Measurements from ENCODE around the gene METTL27.

The METTL27 gene

DNA sequence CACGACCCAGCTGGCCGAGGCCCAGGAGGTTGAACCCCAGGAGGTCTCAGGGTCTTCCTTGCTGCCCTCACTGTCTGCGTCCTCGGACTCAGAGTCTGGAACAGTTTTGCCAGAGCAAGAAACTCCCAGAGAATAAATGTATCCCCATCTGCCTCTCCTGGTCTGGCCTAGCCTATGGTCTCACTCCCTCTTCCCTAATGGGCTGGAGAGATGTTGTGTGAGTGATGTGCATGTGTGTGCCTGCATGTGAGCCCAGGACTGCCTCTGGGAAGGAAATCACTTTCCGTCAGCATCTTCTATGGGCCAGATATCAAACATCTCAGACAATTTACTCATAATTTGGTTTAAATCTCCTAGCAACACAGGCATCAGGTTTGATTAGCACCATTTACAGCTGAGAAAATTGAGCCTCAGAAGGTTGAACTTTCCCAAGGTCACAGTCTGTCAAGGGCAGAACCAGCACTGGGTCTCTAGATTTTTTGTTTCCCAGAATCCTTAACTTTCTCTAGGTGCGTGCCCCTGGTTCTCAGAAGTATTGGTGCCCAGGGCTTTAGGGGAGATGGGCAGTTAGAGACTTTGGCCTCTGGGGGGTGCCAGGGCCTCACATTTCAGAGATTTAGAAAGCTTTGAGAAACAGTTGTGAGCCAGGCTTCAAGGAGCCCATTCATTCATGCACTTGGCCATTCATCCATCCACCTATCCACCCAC lies 23.6 kb upstream of the METTL27 start:
- no peaks in the 10 kb centered on the region for H4K20me1 ChIP-seq (ENCODE audit: low read depth, low read length)
- H3K4me2 ChIP-seq (ENCODE audit: low read depth, low read length, poor library complexity, severe bottlenecking), result no peak overlapping the region
- TF ChIP-seq, protein P1, sequence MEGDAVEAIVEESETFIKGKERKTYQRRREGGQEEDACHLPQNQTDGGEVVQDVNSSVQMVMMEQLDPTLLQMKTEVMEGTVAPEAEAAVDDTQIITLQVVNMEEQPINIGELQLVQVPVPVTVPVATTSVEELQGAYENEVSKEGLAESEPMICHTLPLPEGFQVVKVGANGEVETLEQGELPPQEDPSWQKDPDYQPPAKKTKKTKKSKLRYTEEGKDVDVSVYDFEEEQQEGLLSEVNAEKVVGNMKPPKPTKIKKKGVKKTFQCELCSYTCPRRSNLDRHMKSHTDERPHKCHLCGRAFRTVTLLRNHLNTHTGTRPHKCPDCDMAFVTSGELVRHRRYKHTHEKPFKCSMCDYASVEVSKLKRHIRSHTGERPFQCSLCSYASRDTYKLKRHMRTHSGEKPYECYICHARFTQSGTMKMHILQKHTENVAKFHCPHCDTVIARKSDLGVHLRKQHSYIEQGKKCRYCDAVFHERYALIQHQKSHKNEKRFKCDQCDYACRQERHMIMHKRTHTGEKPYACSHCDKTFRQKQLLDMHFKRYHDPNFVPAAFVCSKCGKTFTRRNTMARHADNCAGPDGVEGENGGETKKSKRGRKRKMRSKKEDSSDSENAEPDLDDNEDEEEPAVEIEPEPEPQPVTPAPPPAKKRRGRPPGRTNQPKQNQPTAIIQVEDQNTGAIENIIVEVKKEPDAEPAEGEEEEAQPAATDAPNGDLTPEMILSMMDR (IDR thresholded peaks at IDR 0.05; ENCODE audit: insufficient read depth, low read length, poor library complexity, severe bottlenecking), result peak; percentile 26
- no peak for TF ChIP-seq EZH2phosphoT487 (conservative IDR thresholded peaks at IDR 0.05; ENCODE audit: low read length)
- no peak overlapping the region for H3K27ac ChIP-seq (ENCODE audit: low read depth, low read length)
- no peaks in the 10 kb centered on the region for H3K9me2 ChIP-seq (replicated peaks; ENCODE audit: insufficient read depth, low read length)
- H3F3A ChIP-seq (ENCODE audit: insufficient read depth), result no peaks in the 10 kb centered on the region
- H3K36me3 ChIP-seq (ENCODE audit: low read length), result no peaks in the 10 kb centered on the region
- H3K4me3 ChIP-seq (ENCODE audit: insufficient read depth, low read length, poor library complexity, severe bottlenecking), result no peak overlapping the region
- no peaks in the 10 kb centered on the region for H3K9me3 ChIP-seq (ENCODE audit: insufficient read depth, low read length)
- no peaks in the 10 kb centered on the region for H3K27me3 ChIP-seq (ENCODE audit: low read length)
- H2AFZ ChIP-seq (ENCODE audit: low read depth, low read length, severe bottlenecking), result no peak overlapping the region
- no peaks in the 10 kb centered on the region for H3K79me2 ChIP-seq (ENCODE audit: insufficient read depth, low read length)
- H3K9ac ChIP-seq (ENCODE audit: low read length), result no peak overlapping the region

DNA sequence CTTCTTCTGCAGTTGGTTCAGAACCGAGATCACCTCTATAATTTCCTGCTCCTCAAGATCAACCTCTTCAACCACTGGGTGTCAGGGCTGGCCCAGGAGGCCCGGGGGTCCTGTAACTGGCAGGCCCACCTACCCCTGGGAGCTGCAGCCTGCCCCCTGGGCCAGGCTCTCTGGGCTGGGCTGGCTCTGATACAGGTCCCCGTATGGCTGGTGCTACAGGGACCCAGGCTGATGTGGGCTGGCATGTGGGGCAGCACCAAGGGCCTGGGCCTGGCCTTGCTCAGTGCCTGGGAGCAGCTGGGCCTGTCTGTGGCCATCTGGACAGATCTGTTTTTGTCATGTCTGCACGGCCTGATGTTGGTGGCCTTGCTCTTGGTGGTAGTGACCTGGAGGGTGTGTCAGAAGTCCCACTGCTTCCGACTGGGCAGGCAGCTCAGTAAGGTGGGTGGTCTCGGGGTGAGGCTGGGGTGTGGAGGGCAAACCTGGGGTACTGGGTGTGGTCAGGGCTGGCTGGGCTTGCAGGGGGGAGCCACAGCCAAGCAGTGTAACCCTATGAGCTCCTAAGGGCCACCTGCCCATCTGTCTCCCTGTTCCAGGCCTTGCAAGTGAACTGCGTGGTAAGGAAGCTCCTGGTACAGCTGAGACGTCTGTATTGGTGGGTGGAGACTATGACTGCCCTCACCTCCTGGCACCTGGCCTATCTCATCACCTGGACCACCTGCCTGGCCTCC lies 22.8 kb upstream of the METTL27 start:
- H2AFZ ChIP-seq (ENCODE audit: low read depth, low read length, severe bottlenecking), result no peak overlapping the region

DNA sequence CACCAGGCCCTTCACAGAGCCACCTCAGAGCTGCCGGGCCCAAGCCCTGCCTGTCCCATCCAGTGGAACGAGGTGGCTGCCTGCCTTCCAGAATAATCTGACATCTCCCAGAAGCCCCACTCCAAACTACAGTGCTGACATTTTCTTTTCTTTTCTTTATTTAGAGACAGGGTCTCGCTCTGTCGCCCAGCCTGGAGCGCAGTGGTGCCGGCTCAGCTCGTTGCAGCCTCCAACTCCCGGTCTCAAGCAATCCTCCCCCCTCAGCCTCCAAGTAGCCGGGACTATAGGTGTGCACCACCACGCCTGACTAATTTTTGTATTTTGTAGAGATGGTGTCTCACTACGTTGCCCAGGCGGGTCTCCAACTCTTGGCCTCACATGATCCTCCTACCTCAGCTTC lies 19.0 kb upstream of the METTL27 start:
- Histone ChIP-seq H3K4me3 (ENCODE audit: insufficient read depth, low read length, poor library complexity, severe bottlenecking) (no peak overlapping the region), H2AFZ (ENCODE audit: low read depth, low read length, severe bottlenecking) (no peak overlapping the region), H3K36me3 (ENCODE audit: low read length) (no peaks in the 10 kb centered on the region), H3K27me3 (ENCODE audit: low read length) (no peaks in the 10 kb centered on the region), H3F3A (ENCODE audit: insufficient read depth) (no peaks in the 10 kb centered on the region), H3K9me3 (ENCODE audit: insufficient read depth, low read length) (no peaks in the 10 kb centered on the region), H4K20me1 (ENCODE audit: low read depth, low read length) (no peaks in the 10 kb centered on the region), H3K9ac (ENCODE audit: low read length) (no peak overlapping the region), H3K9me2 (replicated peaks; ENCODE audit: insufficient read depth, low read length) (no peaks in the 10 kb centered on the region), H3K4me2 (ENCODE audit: low read depth, low read length, poor library complexity, severe bottlenecking) (no peak overlapping the region), H3K27ac (ENCODE audit: low read depth, low read length) (no peak overlapping the region), H3K79me2 (ENCODE audit: insufficient read depth, low read length) (no peaks in the 10 kb centered on the region)
- TF ChIP-seq, protein P1 (IDR thresholded peaks at IDR 0.05; ENCODE audit: insufficient read depth, low read length, poor library complexity, severe bottlenecking), result no peak

More for the DNA sequence above, 22.8 kb upstream of the METTL27 start:
- no peaks in the 10 kb centered on the region for H3K36me3 ChIP-seq (ENCODE audit: low read length)
- H3K9ac ChIP-seq (ENCODE audit: low read length), result no peak overlapping the region
- no peaks in the 10 kb centered on the region for H4K20me1 ChIP-seq (ENCODE audit: low read depth, low read length)
- H3K9me2 ChIP-seq (replicated peaks; ENCODE audit: insufficient read depth, low read length), result no peaks in the 10 kb centered on the region
- no peaks in the 10 kb centered on the region for H3K9me3 ChIP-seq (ENCODE audit: insufficient read depth, low read length)
- no peaks in the 10 kb centered on the region for H3F3A ChIP-seq (ENCODE audit: insufficient read depth)
- H3K4me3 ChIP-seq (ENCODE audit: insufficient read depth, low read length, poor library complexity, severe bottlenecking), result no peak overlapping the region
- TF ChIP-seq, protein P1 (IDR thresholded peaks at IDR 0.05; ENCODE audit: insufficient read depth, low read length, poor library complexity, severe bottlenecking), result no peak
- TF ChIP-seq EZH2phosphoT487 (conservative IDR thresholded peaks at IDR 0.05; ENCODE audit: low read length), result no peak
- H3K27me3 ChIP-seq (ENCODE audit: low read length), result no peaks in the 10 kb centered on the region
- no peak overlapping the region for H3K27ac ChIP-seq (ENCODE audit: low read depth, low read length)
- no peak overlapping the region for H3K4me2 ChIP-seq (ENCODE audit: low read depth, low read length, poor library complexity, severe bottlenecking)
- no peaks in the 10 kb centered on the region for H3K79me2 ChIP-seq (ENCODE audit: insufficient read depth, low read length)

Measured in SU-DHL-6 (cell line).